GM23248 (cell line): ENCODE results near the gene SEC14L1. TPM values are rescaled to one million over a fixed set of nuclear protein-coding genes. Genes with fewer than 3 reads are reported as not detected.
A peak's percentile ranks its signal among the peaks of the same experiment; 100 is the strongest.

Experiments used
- DNase-seq: peaks from one replicate; pipeline ENCODE4 v3.0.0-alpha.2; 2015
- H2AFZ ChIP-seq: fragments of 200-600 bp; sonication (generic); 2 replicates; pipeline ENCODE4 v1.6.1; 2016; ENCODE audit warnings: antibody characterized with exemption
- H3F3A ChIP-seq: fragments of 200-600 bp; sonication (generic); 2 replicates; pipeline ENCODE4 v1.6.1; 2016; ENCODE audit warnings: mild to moderate bottlenecking, antibody characterized with exemption, mixed run types; ENCODE audit not compliant: insufficient read depth
- H3K27ac ChIP-seq: fragments of 200-600 bp; sonication (generic); 2 replicates; pipeline ENCODE4 v1.5.1; 2016; ENCODE audit warnings: mild to moderate bottlenecking
- H3K27me3 ChIP-seq: fragments of 200-600 bp; sonication (generic); replicated peaks from 2 replicates; pipeline ENCODE4 v1.6.1; 2016; ENCODE audit warnings: mild to moderate bottlenecking; ENCODE audit not compliant: insufficient read depth
- H3K36me3 ChIP-seq: fragments of 200-600 bp; sonication (generic); 2 replicates; pipeline ENCODE4 v1.6.1; 2016; ENCODE audit warnings: low read depth, mild to moderate bottlenecking
- H3K4me1 ChIP-seq: fragments of 200-600 bp; sonication (generic); 2 replicates; pipeline ENCODE4 v1.6.1; 2016; ENCODE audit warnings: mild to moderate bottlenecking; ENCODE audit not compliant: insufficient read depth
- H3K4me2 ChIP-seq: fragments of 200-600 bp; sonication (generic); one replicate; pipeline ENCODE4 v1.6.1; 2016; ENCODE audit warnings: mild to moderate bottlenecking; ENCODE audit not compliant: unreplicated experiment
- H3K4me3 ChIP-seq: fragments of 200-600 bp; sonication (generic); 2 replicates; pipeline ENCODE4 v1.5.1; 2016; ENCODE audit warnings: mild to moderate bottlenecking
- H3K79me2 ChIP-seq: fragments of 200-600 bp; sonication (generic); 2 replicates; pipeline ENCODE4 v1.6.1; 2016; ENCODE audit warnings: mild to moderate bottlenecking; ENCODE audit not compliant: insufficient read depth
- H3K9ac ChIP-seq: fragments of 200-600 bp; sonication (generic); 2 replicates; pipeline ENCODE4 v1.6.1; 2016; ENCODE audit warnings: mild to moderate bottlenecking
- H3K9me2 ChIP-seq: fragments of 200-600 bp; sonication (generic); 2 replicates; pipeline ENCODE4 v1.6.1; 2016; ENCODE audit warnings: mixed run types, mild to moderate bottlenecking, moderate library complexity; ENCODE audit not compliant: insufficient read depth
- H3K9me3 ChIP-seq: fragments of 200-600 bp; sonication (generic); one replicate; pipeline ENCODE4 v1.6.1; 2017; ENCODE audit warnings: low read depth
- H4K20me1 ChIP-seq: fragments of 200-600 bp; sonication (generic); 2 replicates; pipeline ENCODE4 v1.6.0; 2016; ENCODE audit not compliant: insufficient read depth
- EZH2 ChIP-seq: fragments of 200-600 bp; sonication (generic); IDR thresholded peaks from 2 replicates; pipeline ENCODE4 v1.6.1; 2018; ENCODE audit warnings: antibody characterized with exemption, mild to moderate bottlenecking; ENCODE audit not compliant: insufficient read depth, poor library complexity, severe bottlenecking
- EZH2phosphoT487 ChIP-seq: fragments of 200-600 bp; sonication (generic); IDR thresholded peaks from 2 replicates; pipeline ENCODE4 v1.6.1; 2018; ENCODE audit warnings: antibody characterized with exemption, moderate library complexity, mild to moderate bottlenecking, low read depth; ENCODE audit not compliant: insufficient read depth
- WGBS, 2 experiments: methylation state at CpG; one replicate each; pipeline ENCODE4 v1.1.6; 2015 to 2017; ENCODE audit warnings: low lambda C conversion rate in 2 of 2, low coverage in 1 of 2; ENCODE audit errors: missing lambda C conversion rate in 2 of 2; 5-methylcytosine and 5-hydroxymethylcytosine counted together
- in situ Hi-C: fragments of 300-500 bp; cut with MboI; formaldehyde crosslinking; loops from 2 replicates; pipeline ENCODE4 v1.15.0; 2020
- polyA plus RNA-seq: library from polyadenylated mRNA; unstranded; fragments of >200 nt; fragmentation: Nextera tagmentation; extraction: Ambion mirVana; gene quantifications from 2 replicates; pipeline ENCODE4 v1.2.1, GENCODE V29; 2016
- total RNA-seq: library from RNA; depleted of rRNA; stranded (reverse); fragments of >200 nt; shearing (Covaris generic); gene quantifications from 2 replicates; pipeline ENCODE4 v1.2.3, GENCODE V29; 2014

The SEC14L1 gene
- total and polyA plus RNA-seq, 2 experiments from 2014 or later, result 24.4 to 26.8 TPM

- peaks cover 17% of the 10 kb centered on the region for H3K4me1 ChIP-seq
- DNase-seq, result no peak
Measured at GRCh38 chr17:77178563-77178962, 37.8 kb downstream of the SEC14L1 start.

GRCh38 chr17:77180503-77181357 lies 40.0 kb downstream of the SEC14L1 start:
- peaks cover 100% of the 10 kb centered on the region for H3K79me2 ChIP-seq
- in situ Hi-C loops, result no loop called here
- H3K9me3 ChIP-seq, result no peaks in the 10 kb centered on the region
- 98% methylated on average over 16 of the region's 16 CpGs for WGBS, 2 experiments
- H3K4me1 ChIP-seq, result peaks cover 38% of the 10 kb centered on the region
- TF ChIP-seq EZH2 (no peak), EZH2phosphoT487 (no peak)
- no peak overlapping the region for H3K4me2 ChIP-seq
- no peaks in the 10 kb centered on the region for H3K36me3 ChIP-seq
- H3F3A ChIP-seq, result peaks cover 30% of the 10 kb centered on the region
- no peaks in the 10 kb centered on the region for H3K9me2 ChIP-seq
- H3K9ac ChIP-seq, result no peak overlapping the region
- 0 out of 2 replicates have a peak, but pooled peaks cover 7% of the 10 kb centered on the region for H4K20me1 ChIP-seq
- DNase-seq, result no peak
- no peak overlapping the region for H2AFZ ChIP-seq
- H3K4me3 ChIP-seq, result no peak overlapping the region
- H3K27me3 ChIP-seq, result no peaks in the 10 kb centered on the region
- no peak overlapping the region for H3K27ac ChIP-seq

More at GRCh38 chr17:77178563-77178962, 37.8 kb downstream of the SEC14L1 start:
- Histone ChIP-seq H3K9ac (no peak overlapping the region), H3K79me2 (peaks cover 100% of the 10 kb centered on the region), H3K36me3 (peaks cover 18% of the 10 kb centered on the region), H2AFZ (no peak overlapping the region), H3K9me2 (no peaks in the 10 kb centered on the region), H3K4me2 (no peak overlapping the region), H3K4me3 (no peak overlapping the region), H3K9me3 (no peaks in the 10 kb centered on the region), H3K27ac (no peak overlapping the region), H4K20me1 (no peaks in the 10 kb centered on the region), H3F3A (0 out of 2 replicates have a peak, but pooled peaks cover 15% of the 10 kb centered on the region), H3K27me3 (no peaks in the 10 kb centered on the region)
- WGBS, 2 experiments, result 92 to 95% methylated on average over 14 of the region's 14 CpGs
- no peak for TF ChIP-seq EZH2phosphoT487
- TF ChIP-seq EZH2, result no peak
- in situ Hi-C loops, result no loop called here

GRCh38 chr17:77182205-77183172 lies 41.7 kb downstream of the SEC14L1 start:
- peaks cover 100% of the 10 kb centered on the region for H3K79me2 ChIP-seq
- in situ Hi-C loops, result no loop called here
- H3K9ac ChIP-seq, result no peak overlapping the region
- peaks cover 31% of the 10 kb centered on the region for H3F3A ChIP-seq
- no peak overlapping the region for H3K27ac ChIP-seq
- H4K20me1 ChIP-seq, result 0 out of 2 replicates have a peak, but pooled peaks cover 7% of the 10 kb centered on the region
- WGBS, 2 experiments, result 91 to 92% methylated on average over 16 of the region's 16 CpGs
- peak overlapping the region; percentile 13 for H3K4me2 ChIP-seq
- no peaks in the 10 kb centered on the region for H3K36me3 ChIP-seq
- H3K9me2 ChIP-seq, result no peaks in the 10 kb centered on the region
- H3K9me3 ChIP-seq, result no peaks in the 10 kb centered on the region
- TF ChIP-seq EZH2phosphoT487 (no peak), EZH2 (no peak)
- no peak for DNase-seq
- H3K27me3 ChIP-seq, result no peaks in the 10 kb centered on the region
- H2AFZ ChIP-seq, result no peak overlapping the region
- 0 out of 2 replicates have a peak overlapping the region, but pooled peaks have one; percentile 4 for H3K4me3 ChIP-seq
- peaks cover 38% of the 10 kb centered on the region for H3K4me1 ChIP-seq

GRCh38 chr17:77184474-77184873 lies 43.7 kb downstream of the SEC14L1 start:
- Histone ChIP-seq H3K4me3 (no peak overlapping the region), H3K27me3 (no peaks in the 10 kb centered on the region), H3K27ac (peak overlapping the region; percentile 61), H4K20me1 (peaks cover 13% of the 10 kb centered on the region; the same call in 1 of the 2 replicates), H2AFZ (no peak overlapping the region), H3K9ac (peak overlapping the region; percentile 34; the same call in 1 of the 2 replicates), H3K9me2 (no peaks in the 10 kb centered on the region), H3K9me3 (no peaks in the 10 kb centered on the region), H3K36me3 (no peaks in the 10 kb centered on the region), H3F3A (peaks cover 31% of the 10 kb centered on the region), H3K4me2 (peak overlapping the region; percentile 36), H3K79me2 (peaks cover 100% of the 10 kb centered on the region), H3K4me1 (peaks cover 38% of the 10 kb centered on the region)
- WGBS, 2 experiments, result 4 to 8% methylated on average over 4 of the region's 4 CpGs
- DNase-seq, result peak; percentile 89
- TF ChIP-seq EZH2 (no peak), EZH2phosphoT487 (no peak)
- in situ Hi-C loops, result no loop called here
